B cell (primary cell): ENCODE data around the gene ARHGAP42. TPM values are rescaled to one million over a fixed set of nuclear protein-coding genes. Genes with fewer than 3 reads are reported as not detected.

Experiments used
- ATAC-seq: fragments of 200-7000 bp; cut with Tn5 transposase; one replicate; pipeline ENCODE4 v1.10.0; 2021; ENCODE audit warnings: low read depth, mild to moderate bottlenecking, moderate number of reproducible peaks, moderate library complexity
- CTCF ChIA-PET: fragments of 350-600 bp; sonication (Branson Sonifier 250); formaldehyde crosslinking; loops from one replicate; lab custom pipeline; 2021; ENCODE audit warnings: antibody characterized with exemption, inconsistent platforms; lab: Charles Lee
- POLR2A ChIA-PET: fragments of 350-600 bp; sonication (Branson Sonifier 250); formaldehyde crosslinking; loops from one replicate; lab custom pipeline; 2021; ENCODE audit warnings: antibody characterized with exemption; lab: Charles Lee
- DNase-seq: peaks from one replicate; pipeline ENCODE4 v3.0.0; 2013
- H2AFZ ChIP-seq: 2 replicates; pipeline ENCODE4 v1.6.1; 2012; ENCODE audit warnings: mild to moderate bottlenecking, low read depth, low read length; ENCODE audit not compliant: insufficient read depth, poor library complexity, severe bottlenecking
- H3K27ac ChIP-seq, 2 donors: 1 replicate in 1 of 2; 2 replicates in 1 of 2; pipeline ENCODE4 v1.5.1; 2012 to 2013; ENCODE audit warnings: low read length in 2 of 2, mild to moderate bottlenecking in 2 of 2, moderate library complexity in 1 of 2
- H3K27me3 ChIP-seq, 4 experiments: fragments of 200-600 bp in 1 of 4; sonication (generic) in 1 of 4; replicated peaks in 1 of 4; 1 replicate in 2 of 4; 2 replicates in 2 of 4; pipeline versions ENCODE4 v1.6.1 to v1.7.0; 2013 to 2016; ENCODE audit warnings: low read length in 3 of 4, mild to moderate bottlenecking in 2 of 4, mixed read lengths in 1 of 4, moderate library complexity in 1 of 4; ENCODE audit not compliant: insufficient read depth in 4 of 4, control insufficient read depth in 3 of 4; ENCODE audit errors: control extremely low read depth in 1 of 4
- H3K36me3 ChIP-seq, 2 experiments: replicated peaks in 1 of 2; 1 replicate in 1 of 2; 2 replicates in 1 of 2; pipeline versions ENCODE4 v1.6.1 to v1.7.1; 2013; ENCODE audit warnings: low read length in 1 of 2; ENCODE audit not compliant: insufficient read depth in 2 of 2, control insufficient read depth in 1 of 2; ENCODE audit errors: control extremely low read depth in 1 of 2, extremely low read depth in 1 of 2
- H3K4me1 ChIP-seq, 2 donors: fragments of 200-600 bp in 1 of 2; sonication (generic) in 1 of 2; 1 replicate in 1 of 2; 2 replicates in 1 of 2; pipeline versions ENCODE4 v1.5.1 to v1.6.1; 2013 to 2017; ENCODE audit warnings: low read length in 2 of 2; ENCODE audit not compliant: control insufficient read depth in 2 of 2, insufficient read depth in 2 of 2
- H3K4me2 ChIP-seq: replicated peaks from 2 replicates; pipeline ENCODE3; 2012; ENCODE audit warnings: mild to moderate bottlenecking, low read depth, low read length; ENCODE audit not compliant: poor library complexity, severe bottlenecking
- H3K4me3 ChIP-seq, 5 experiments: fragments of 200-600 bp in 1 of 5; sonication (generic) in 1 of 5; 1 replicate in 3 of 5; 2 replicates in 2 of 5; pipeline versions ENCODE4 v1.5.1 to v1.7.0; 2011 to 2016; ENCODE audit warnings: low read length in 4 of 5, mild to moderate bottlenecking in 4 of 5, low read depth in 2 of 5, control low read depth in 1 of 5, moderate library complexity in 1 of 5; ENCODE audit not compliant: insufficient read depth in 1 of 5; ENCODE audit errors: control extremely low read depth in 1 of 5, extremely low read depth in 1 of 5
- H3K79me2 ChIP-seq: fragments of 200-600 bp; sonication (generic); one replicate; pipeline ENCODE4 v1.6.0; 2016; ENCODE audit warnings: low read length; ENCODE audit not compliant: control insufficient read depth, insufficient read depth
- H3K9ac ChIP-seq: fragments of 200-600 bp; sonication (generic); 2 replicates; pipeline ENCODE4 v1.6.1; 2017; ENCODE audit warnings: mild to moderate bottlenecking, low read length, moderate library complexity
- H3K9me3 ChIP-seq, 3 donors: one replicate each; pipeline versions ENCODE4 v1.6.1 to v1.7.1; 2013; ENCODE audit warnings: low read length in 2 of 3; ENCODE audit not compliant: control insufficient read depth in 2 of 3, insufficient read depth in 1 of 3; ENCODE audit errors: control extremely low read depth in 1 of 3
- H4K20me1 ChIP-seq: 2 replicates; pipeline ENCODE4 v1.6.0; 2012; ENCODE audit warnings: mild to moderate bottlenecking, low read length; ENCODE audit not compliant: insufficient read depth, control insufficient read depth, poor library complexity, severe bottlenecking
- H3K27ac Mint-ChIP-seq: one replicate; pipeline ENCODE4 v1.8.0; 2021; ENCODE audit warnings: mixed read lengths
- H3K27me3 Mint-ChIP-seq: one replicate; pipeline ENCODE4 v1.8.0; 2021; ENCODE audit warnings: mixed read lengths
- H3K4me1 Mint-ChIP-seq: one replicate; pipeline ENCODE4 v1.8.0; 2021; ENCODE audit warnings: mixed read lengths
- H3K4me3 Mint-ChIP-seq: one replicate; pipeline ENCODE4 v1.8.0; 2021; ENCODE audit warnings: mixed read lengths
- H3K9me3 Mint-ChIP-seq: one replicate; pipeline ENCODE4 v1.8.0; 2022; ENCODE audit warnings: mixed read lengths; ENCODE audit not compliant: insufficient read depth
- EZH2 ChIP-seq: IDR thresholded peaks from 2 replicates; pipeline ENCODE4 v1.6.1; 2012; ENCODE audit warnings: borderline replicate concordance, low read depth, mild to moderate bottlenecking, moderate library complexity, low read length; ENCODE audit not compliant: insufficient read depth, poor library complexity, severe bottlenecking
- WGBS: methylation state at CpG from one replicate; pipeline ENCODE4 v1.1.5; 2013; ENCODE audit warnings: missing lambda C conversion rate; ENCODE audit not compliant: insufficient coverage; 5-methylcytosine and 5-hydroxymethylcytosine counted together
- intact Hi-C: fragments of 100-400 bp; cut with micrococcal nuclease; formaldehyde crosslinking; loops from one replicate; pipeline ENCODE4 v1.10.0; 2022
- polyA plus RNA-seq: library from polyadenylated mRNA; depleted of rRNA; stranded (reverse); fragments of >200 nt; gene quantifications from 2 replicates; pipeline ENCODE4 v1.2.3, GENCODE V29; 2012
- total RNA-seq, 2 donors: library from RNA; stranded (reverse); fragments of 120-200 nt in 1 of 2; gene quantifications; 1 replicate in 1 of 2; 2 replicates in 1 of 2; pipeline versions ENCODE4 v1.2.3 to v1.2.4, GENCODE V29; 2013 to 2022
- TF ChIP-seq, protein P1 (sequence below): fragments of 200-600 bp; IDR thresholded peaks from one replicate; pipeline ENCODE4 v1.8.0; 2022; ENCODE audit warnings: antibody characterized with exemption, mild to moderate bottlenecking

Gene ARHGAP42
- total and polyA plus RNA-seq, 2 donors (not counting 1 experiment from before 2014, with no cell fraction given), result 3.8 to 4.9 TPM

GRCh38 chr11:100970283-100971164 is 283.4 kb downstream of the ARHGAP42 start:
- H3K27me3 Mint-ChIP-seq, result no peaks in the 10 kb centered on the region
- ChIA-PET CTCF (no interaction called here), POLR2A (no interaction called here)
- H3K27ac Mint-ChIP-seq, result no peak overlapping the region
- Histone ChIP-seq H3K79me2 (no peaks in the 10 kb centered on the region), H2AFZ (no peak overlapping the region), H3K9me3 (peaks cover 2 to 10% (median 8%) of the 10 kb centered on the region in 3 donors), H3K36me3 (peaks cover 0 to under 1% of the 10 kb centered on the region in 2 experiments), H3K4me1 (no peaks in the 10 kb centered on the region), H3K4me2 (no peak overlapping the region), H4K20me1 (no peaks in the 10 kb centered on the region), H3K27ac (no peak overlapping the region), H3K27me3 (no peaks in the 10 kb centered on the region), H3K9ac (no peak overlapping the region), H3K4me3 (no peak overlapping the region)
- intact Hi-C loops, result no loop called here
- H3K4me3 Mint-ChIP-seq, result no peak overlapping the region
- ATAC-seq (no peak), DNase-seq (no peak)
- WGBS, result 89% methylated on average over 1 of the region's 4 CpGs
- peaks cover 4% of the 10 kb centered on the region for H3K9me3 Mint-ChIP-seq
- TF ChIP-seq EZH2, result no peak
- TF ChIP-seq, protein P1, sequence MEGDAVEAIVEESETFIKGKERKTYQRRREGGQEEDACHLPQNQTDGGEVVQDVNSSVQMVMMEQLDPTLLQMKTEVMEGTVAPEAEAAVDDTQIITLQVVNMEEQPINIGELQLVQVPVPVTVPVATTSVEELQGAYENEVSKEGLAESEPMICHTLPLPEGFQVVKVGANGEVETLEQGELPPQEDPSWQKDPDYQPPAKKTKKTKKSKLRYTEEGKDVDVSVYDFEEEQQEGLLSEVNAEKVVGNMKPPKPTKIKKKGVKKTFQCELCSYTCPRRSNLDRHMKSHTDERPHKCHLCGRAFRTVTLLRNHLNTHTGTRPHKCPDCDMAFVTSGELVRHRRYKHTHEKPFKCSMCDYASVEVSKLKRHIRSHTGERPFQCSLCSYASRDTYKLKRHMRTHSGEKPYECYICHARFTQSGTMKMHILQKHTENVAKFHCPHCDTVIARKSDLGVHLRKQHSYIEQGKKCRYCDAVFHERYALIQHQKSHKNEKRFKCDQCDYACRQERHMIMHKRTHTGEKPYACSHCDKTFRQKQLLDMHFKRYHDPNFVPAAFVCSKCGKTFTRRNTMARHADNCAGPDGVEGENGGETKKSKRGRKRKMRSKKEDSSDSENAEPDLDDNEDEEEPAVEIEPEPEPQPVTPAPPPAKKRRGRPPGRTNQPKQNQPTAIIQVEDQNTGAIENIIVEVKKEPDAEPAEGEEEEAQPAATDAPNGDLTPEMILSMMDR, result no peak
- no peaks in the 10 kb centered on the region for H3K4me1 Mint-ChIP-seq

- H3K4me3 Mint-ChIP-seq, result no peak overlapping the region
- WGBS, result 90% methylated on average over 2 of the region's 6 CpGs
- intact Hi-C loops, result no loop called here
Measured at GRCh38 chr11:100972046-100972445, 285.0 kb downstream of the ARHGAP42 start.

More at GRCh38 chr11:100972046-100972445, 285.0 kb downstream of the ARHGAP42 start:
- Histone ChIP-seq H3K9me3 (peaks cover 2 to 10% (median 8%) of the 10 kb centered on the region in 3 donors), H4K20me1 (no peaks in the 10 kb centered on the region), H2AFZ (no peak overlapping the region), H3K4me1 (no peaks in the 10 kb centered on the region), H3K27me3 (no peaks in the 10 kb centered on the region), H3K27ac (no peak overlapping the region), H3K9ac (no peak overlapping the region), H3K79me2 (no peaks in the 10 kb centered on the region), H3K4me2 (no peak overlapping the region), H3K4me3 (no peak overlapping the region), H3K36me3 (peaks cover under 1 to 6% of the 10 kb centered on the region in 2 experiments)
- no peak overlapping the region for H3K27ac Mint-ChIP-seq
- ATAC-seq, result no peak
- no peak for DNase-seq
- H3K9me3 Mint-ChIP-seq, result peaks cover 4% of the 10 kb centered on the region
- TF ChIP-seq, protein P1, result no peak
- TF ChIP-seq EZH2, result no peak
- ChIA-PET CTCF (no interaction called here), POLR2A (no interaction called here)
- H3K4me1 Mint-ChIP-seq, result no peaks in the 10 kb centered on the region
- H3K27me3 Mint-ChIP-seq, result no peaks in the 10 kb centered on the region
